ENCODE data around the gene IL21R. TPM values are rescaled to one million over a fixed set of nuclear protein-coding genes. Genes with fewer than 3 reads are reported as not detected.

The IL21R gene
- total RNA-seq, 2 experiments from 2014 or later: 34.5 to 34.8 TPM

GRCh38 chr16:27359615-27360014 is 42.4 kb upstream of the IL21R start:
- Mint-ChIP-seq H3K36me3 (ENCODE audit: low read depth) (peaks cover 93% of the 10 kb centered on the region), H3K27ac (peak overlapping the region; percentile 62), H3K4me1 (ENCODE audit: low read depth) (peaks cover 27% of the 10 kb centered on the region), H3K27me3 (no peaks in the 10 kb centered on the region), H3K9me3 (no peaks in the 10 kb centered on the region), H3K4me3 (no peak overlapping the region)
- no peak for TF ChIP-seq CTCF (IDR thresholded peaks at IDR 0.05)
- Histone ChIP-seq H3K27me3 (ENCODE audit: control insufficient read depth in 1 of 2, insufficient read depth in 2 of 2, low read length in 2 of 2) (no peaks in the 10 kb centered on the region), H3K9me3 (ENCODE audit: control insufficient read depth in 1 of 2, insufficient read depth in 1 of 2, low read length in 2 of 2) (peaks cover 0 to 5% of the 10 kb centered on the region in 2 experiments), H3K27ac (ENCODE audit: low read depth in 1 of 2, low read length in 2 of 2) (peak overlapping the region in 1 of 2 donors; percentile 19), H3K36me3 (ENCODE audit: insufficient read depth, low read length) (peaks cover 84% of the 10 kb centered on the region), H3K4me3 (ENCODE audit: low read length) (no peak overlapping the region), H3K4me1 (ENCODE audit: insufficient read depth, low read length) (peaks cover 9% of the 10 kb centered on the region)
- DNase-seq (no peak), ATAC-seq (ENCODE audit: poor library complexity) (no peak)
- intact Hi-C loops (cut with DNase I, micrococcal nuclease): loop anchor here in 1 of 2 experiments (5.0 kb wide), 1 partner anchor 37 kb away; no protein-coding TSS in a partner anchor
- ChIA-PET POLR2A (no interaction called here), CTCF (no interaction called here)

GRCh38 chr16:27361987-27362386 is 40.0 kb upstream of the IL21R start:
- H3K27ac Mint-ChIP-seq: peak overlapping the region; percentile 73
- Histone ChIP-seq H3K27ac (ENCODE audit: low read depth in 1 of 2, low read length in 2 of 2) (no peak overlapping the region), H3K27me3 (ENCODE audit: control insufficient read depth in 1 of 2, insufficient read depth in 2 of 2, low read length in 2 of 2) (no peaks in the 10 kb centered on the region), H3K4me1 (ENCODE audit: insufficient read depth, low read length) (peaks cover 26% of the 10 kb centered on the region), H3K36me3 (ENCODE audit: insufficient read depth, low read length) (peaks cover 62% of the 10 kb centered on the region), H3K9me3 (ENCODE audit: control insufficient read depth in 1 of 2, insufficient read depth in 1 of 2, low read length in 2 of 2) (peaks cover 0 to 5% of the 10 kb centered on the region in 2 experiments), H3K4me3 (ENCODE audit: low read length) (no peak overlapping the region)
- H3K9me3 Mint-ChIP-seq: no peaks in the 10 kb centered on the region
- H3K36me3 Mint-ChIP-seq (ENCODE audit: low read depth): peaks cover 72% of the 10 kb centered on the region
- H3K4me1 Mint-ChIP-seq (ENCODE audit: low read depth): peaks cover 38% of the 10 kb centered on the region
- CTCF ChIA-PET: interaction anchor here (1.2 kb wide), 1 partner anchor 121 kb away, joined by 3 read pairs; no protein-coding TSS in a partner anchor
- intact Hi-C loops (cut with DNase I, micrococcal nuclease): no loop called here
- no peaks in the 10 kb centered on the region for H3K27me3 Mint-ChIP-seq
- no peak overlapping the region for H3K4me3 Mint-ChIP-seq
- ATAC-seq (ENCODE audit: poor library complexity) (no peak), DNase-seq (no peak)
- POLR2A ChIA-PET: interaction anchor here (0.6 to 1.1 kb wide), 2 partner anchors 85 to 131 kb away, joined by 3 read pairs; no protein-coding TSS in a partner anchor
- no peak for TF ChIP-seq CTCF (IDR thresholded peaks at IDR 0.05)

GRCh38 chr16:27362570-27363245 is 39.3 kb upstream of the IL21R start:
- no peak for TF ChIP-seq CTCF (IDR thresholded peaks at IDR 0.05)
- Mint-ChIP-seq H3K27ac (peak overlapping the region; percentile 73), H3K4me3 (no peak overlapping the region), H3K4me1 (ENCODE audit: low read depth) (peaks cover 45% of the 10 kb centered on the region), H3K9me3 (no peaks in the 10 kb centered on the region), H3K27me3 (no peaks in the 10 kb centered on the region), H3K36me3 (ENCODE audit: low read depth) (peaks cover 65% of the 10 kb centered on the region)
- Histone ChIP-seq H3K9me3 (ENCODE audit: control insufficient read depth in 1 of 2, insufficient read depth in 1 of 2, low read length in 2 of 2) (peaks cover 0 to 5% of the 10 kb centered on the region in 2 experiments), H3K4me1 (ENCODE audit: insufficient read depth, low read length) (peaks cover 33% of the 10 kb centered on the region), H3K4me3 (ENCODE audit: low read length) (no peak overlapping the region), H3K27ac (ENCODE audit: low read depth in 1 of 2, low read length in 2 of 2) (no peak overlapping the region), H3K27me3 (ENCODE audit: control insufficient read depth in 1 of 2, insufficient read depth in 2 of 2, low read length in 2 of 2) (no peaks in the 10 kb centered on the region), H3K36me3 (ENCODE audit: insufficient read depth, low read length) (peaks cover 57% of the 10 kb centered on the region)
- ChIA-PET CTCF (no interaction called here), POLR2A (no interaction called here)
- ATAC-seq (ENCODE audit: poor library complexity) (no peak), DNase-seq (no peak)
- intact Hi-C loops (cut with DNase I, micrococcal nuclease): no loop called here

Measured in CD4-positive, alpha-beta T cell (primary cell).